SK-N-SH (cell line): ENCODE results near the gene ITPRID2.

Source experiments
- CTCF ChIP-seq: fragments of 200-600 bp; sonication (generic); IDR thresholded peaks from 2 replicates; pipeline ENCODE4 v1.6.1; 2017; ENCODE audit warnings: antibody characterized with exemption, mild to moderate bottlenecking, moderate library complexity
- ELF1 ChIP-seq: IDR thresholded peaks from 2 replicates; pipeline ENCODE4 v1.4.0; 2012
- EZH2phosphoT487 ChIP-seq: fragments of 200-600 bp; sonication (generic); IDR thresholded peaks from 2 replicates; pipeline ENCODE4 v1.6.1; 2017; ENCODE audit warnings: low read depth, mixed run types, mild to moderate bottlenecking, antibody characterized with exemption, moderate library complexity, borderline replicate concordance
- FOSL2 ChIP-seq: IDR thresholded peaks from 2 replicates; pipeline ENCODE4 v1.4.0; 2012; ENCODE audit warnings: low read depth, mild to moderate bottlenecking, moderate library complexity, borderline replicate concordance
- NFIC ChIP-seq: IDR thresholded peaks from 2 replicates; pipeline ENCODE4 v1.4.0; 2012; ENCODE audit warnings: borderline replicate concordance
- POLR2AphosphoS5 ChIP-seq: IDR thresholded peaks from 2 replicates; pipeline ENCODE4 v1.6.1; 2012; ENCODE audit warnings: low read depth, low read length
- RAD21 ChIP-seq: IDR thresholded peaks from 2 replicates; pipeline ENCODE4 v1.6.1; 2012; ENCODE audit warnings: mild to moderate bottlenecking, low read length
- SMC3 ChIP-seq: IDR thresholded peaks from 2 replicates; pipeline ENCODE4 v1.6.1; 2012; ENCODE audit warnings: low read depth, low read length, improper control_type of control experiment
- TAF1 ChIP-seq: IDR thresholded peaks from 2 replicates; pipeline ENCODE4 v1.6.1; 2012; ENCODE audit warnings: low read depth, mild to moderate bottlenecking, low read length, moderate library complexity, borderline replicate concordance
- YY1 ChIP-seq: IDR thresholded peaks from 2 replicates; pipeline ENCODE4 v1.4.0; 2012; ENCODE audit warnings: low read depth, mild to moderate bottlenecking
- ZBTB33 ChIP-seq: IDR thresholded peaks from 2 replicates; pipeline ENCODE4 v1.4.0; 2012; ENCODE audit warnings: low read depth, borderline replicate concordance

- TF ChIP-seq RAD21 = no peak
- no peak for TF ChIP-seq CTCF
- no peak for TF ChIP-seq TAF1
- TF ChIP-seq NFIC = no peak
- TF ChIP-seq POLR2AphosphoS5 = no peak
- no peak for TF ChIP-seq ELF1
- TF ChIP-seq FOSL2 = no peak
- TF ChIP-seq EZH2phosphoT487 = no peak
- no peak for TF ChIP-seq ZBTB33
- no peak for TF ChIP-seq YY1
- no peak for TF ChIP-seq SMC3
Measured at GRCh38 chr2:181923121-181923520, 31.6 kb downstream of the ITPRID2 start.
